ENCODE results near the gene CANX. TPM values are rescaled to one million over a fixed set of nuclear protein-coding genes. Genes with fewer than 3 reads are reported as not detected.

CANX gene
- total and polyA plus RNA-seq, 11 donors, result 81.6 to 699 (median 473) TPM

DNA sequence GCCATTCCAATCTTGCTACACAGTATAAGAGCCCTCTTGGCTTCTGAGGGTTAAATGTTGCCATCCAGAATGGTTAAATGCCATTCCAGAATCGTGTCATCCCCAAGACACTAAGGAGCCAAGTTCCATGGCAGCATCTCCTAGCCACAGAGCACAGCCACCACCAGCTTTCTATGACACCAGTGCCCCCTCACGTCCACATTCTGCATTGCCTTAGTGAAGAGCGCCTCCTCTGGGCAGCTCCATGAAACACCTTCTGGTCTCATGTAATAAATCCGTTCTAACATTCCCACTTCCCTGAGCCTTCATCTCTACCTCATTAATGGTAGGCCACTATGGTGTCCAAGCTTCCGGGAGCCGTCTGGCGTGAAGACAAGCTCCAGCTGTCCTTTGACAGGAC, 30.4 kb upstream of the CANX start:
- no peak for TF ChIP-seq POLR2A (IDR thresholded peaks at IDR 0.05)
- TF ChIP-seq, protein P1, sequence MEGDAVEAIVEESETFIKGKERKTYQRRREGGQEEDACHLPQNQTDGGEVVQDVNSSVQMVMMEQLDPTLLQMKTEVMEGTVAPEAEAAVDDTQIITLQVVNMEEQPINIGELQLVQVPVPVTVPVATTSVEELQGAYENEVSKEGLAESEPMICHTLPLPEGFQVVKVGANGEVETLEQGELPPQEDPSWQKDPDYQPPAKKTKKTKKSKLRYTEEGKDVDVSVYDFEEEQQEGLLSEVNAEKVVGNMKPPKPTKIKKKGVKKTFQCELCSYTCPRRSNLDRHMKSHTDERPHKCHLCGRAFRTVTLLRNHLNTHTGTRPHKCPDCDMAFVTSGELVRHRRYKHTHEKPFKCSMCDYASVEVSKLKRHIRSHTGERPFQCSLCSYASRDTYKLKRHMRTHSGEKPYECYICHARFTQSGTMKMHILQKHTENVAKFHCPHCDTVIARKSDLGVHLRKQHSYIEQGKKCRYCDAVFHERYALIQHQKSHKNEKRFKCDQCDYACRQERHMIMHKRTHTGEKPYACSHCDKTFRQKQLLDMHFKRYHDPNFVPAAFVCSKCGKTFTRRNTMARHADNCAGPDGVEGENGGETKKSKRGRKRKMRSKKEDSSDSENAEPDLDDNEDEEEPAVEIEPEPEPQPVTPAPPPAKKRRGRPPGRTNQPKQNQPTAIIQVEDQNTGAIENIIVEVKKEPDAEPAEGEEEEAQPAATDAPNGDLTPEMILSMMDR (IDR thresholded peaks at IDR 0.05), result peak; percentile 20 to 64 (median 40)
- intact Hi-C loops (cut with DNase I), result no loop called here
- Histone ChIP-seq H3K4me1 (no peaks in the 10 kb centered on the region), H3K27ac (no peak overlapping the region), H3K36me3 (peaks cover 0 to 21% (median 14%) of the 10 kb centered on the region in 9 donors), H3K27me3 (no peaks in the 10 kb centered on the region), H3K9me3 (no peaks in the 10 kb centered on the region), H3K4me3 (no peak overlapping the region)
- ATAC-seq (peak in 2 of 4 donors; percentile 51 to 67), DNase-seq (peak in 2 of 5 donors; percentile 20 to 27)
- WGBS, 4 donors, result 39 to 55% (median 52%) methylated on average over 7 of the region's 7 CpGs

- Histone ChIP-seq H3K36me3 (no peaks in the 10 kb centered on the region), H3K4me1 (peaks cover 4 to 24% (median 18%) of the 10 kb centered on the region in 12 donors), H3K4me3 (peak overlapping the region; percentile 22 to 92 (median 84)), H3K27ac (peak overlapping the region; percentile 69 to 95 (median 85)), H3K27me3 (no peaks in the 10 kb centered on the region), H3K9me3 (no peaks in the 10 kb centered on the region)
- 0 to 3% (median 1%) methylated on average over 28 to 78 of the region's 78 CpGs for WGBS, 4 donors
- DNase-seq (peak; percentile 96 to 99 (median 96)), ATAC-seq (peak; percentile 96 to 99 (median 98))
- intact Hi-C loops (cut with DNase I), result loop anchor here in 3 of 10 donors (1.0 to 5.0 kb wide), 4 partner anchors 20 to 229 kb away; partner anchors contain the start of genes CANX (in 3 of the 3), MAML1 (in 1 of the 3) and TBC1D9B (in 1 of the 3)
- TF ChIP-seq POLR2A (IDR thresholded peaks at IDR 0.05), result peak in 1 of 2 donors; percentile 87
- TF ChIP-seq, protein P1 (IDR thresholded peaks at IDR 0.05), result peak in 1 of 12 donors; percentile 22
Measured at GRCh38 chr5:179678223-179679013, 20.3 kb upstream of the CANX start.

DNA sequence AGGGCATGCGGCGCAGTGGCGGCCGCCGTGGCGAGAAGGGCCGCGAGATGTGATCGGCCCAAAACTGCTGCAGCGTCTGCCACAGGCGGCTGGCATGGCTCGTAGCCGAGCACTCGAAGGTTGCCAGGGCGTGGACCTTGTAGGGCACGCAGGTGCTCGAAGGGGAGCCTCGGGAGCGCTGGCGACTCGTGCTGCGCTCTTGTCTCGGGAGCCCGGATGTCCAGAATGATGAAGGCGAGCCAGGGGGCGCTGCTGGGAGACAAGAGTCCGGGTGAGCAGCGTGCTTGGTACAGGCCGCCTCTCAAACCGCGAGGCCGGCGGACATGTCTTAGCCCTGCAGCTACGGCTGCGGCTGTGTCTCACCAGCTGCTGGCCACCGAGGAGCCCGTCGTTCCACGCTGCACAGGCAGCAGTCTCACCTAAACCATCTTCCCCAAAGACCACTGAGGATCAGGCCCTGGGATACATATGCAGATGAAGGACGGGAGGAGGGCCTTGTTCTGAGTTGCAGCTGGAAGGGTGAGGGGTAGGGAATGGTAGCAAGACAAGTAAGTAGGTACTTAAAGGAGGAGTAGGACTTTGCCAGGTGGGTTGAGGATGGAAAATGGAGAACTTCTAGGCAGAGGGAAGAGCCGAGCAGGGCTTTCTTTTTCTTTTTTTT, 19.6 kb upstream of the CANX start:
- peak overlapping the region in 11 of 12 donors; percentile 7 to 95 (median 85) for H3K27ac ChIP-seq
- H3K4me1 ChIP-seq, result peaks cover 4 to 24% (median 18%) of the 10 kb centered on the region in 12 donors
- WGBS, 4 donors, result 19 to 36% (median 22%) methylated on average over 24 to 41 of the region's 41 CpGs
- TF ChIP-seq POLR2A (IDR thresholded peaks at IDR 0.05), result no peak
- TF ChIP-seq, protein P1 (IDR thresholded peaks at IDR 0.05), result peak; percentile 21 to 59 (median 39)
- no peaks in the 10 kb centered on the region for H3K27me3 ChIP-seq
- peak; percentile 14 to 63 (median 52) for ATAC-seq
- H3K36me3 ChIP-seq, result no peaks in the 10 kb centered on the region
- peak; percentile 77 to 90 (median 80) for DNase-seq
- H3K4me3 ChIP-seq, result peak overlapping the region; percentile 22 to 92 (median 84)
- intact Hi-C loops (cut with DNase I), result loop anchor here in 3 of 10 donors (2.0 to 5.0 kb wide), 2 partner anchors 20 to 228 kb away; partner anchors contain the start of genes CANX (in 2 of the 3) and TBC1D9B (in 1 of the 3)
- H3K9me3 ChIP-seq, result no peaks in the 10 kb centered on the region
